ENCODE data around the gene FBXO5.

Gene FBXO5

GRCh38 chr6:152946995-152947394, 35.8 kb downstream of the FBXO5 start:
- DNase-seq: no peak

GRCh38 chr6:152946484-152946883, 36.4 kb downstream of the FBXO5 start:
- DNase-seq: no peak

DNA sequence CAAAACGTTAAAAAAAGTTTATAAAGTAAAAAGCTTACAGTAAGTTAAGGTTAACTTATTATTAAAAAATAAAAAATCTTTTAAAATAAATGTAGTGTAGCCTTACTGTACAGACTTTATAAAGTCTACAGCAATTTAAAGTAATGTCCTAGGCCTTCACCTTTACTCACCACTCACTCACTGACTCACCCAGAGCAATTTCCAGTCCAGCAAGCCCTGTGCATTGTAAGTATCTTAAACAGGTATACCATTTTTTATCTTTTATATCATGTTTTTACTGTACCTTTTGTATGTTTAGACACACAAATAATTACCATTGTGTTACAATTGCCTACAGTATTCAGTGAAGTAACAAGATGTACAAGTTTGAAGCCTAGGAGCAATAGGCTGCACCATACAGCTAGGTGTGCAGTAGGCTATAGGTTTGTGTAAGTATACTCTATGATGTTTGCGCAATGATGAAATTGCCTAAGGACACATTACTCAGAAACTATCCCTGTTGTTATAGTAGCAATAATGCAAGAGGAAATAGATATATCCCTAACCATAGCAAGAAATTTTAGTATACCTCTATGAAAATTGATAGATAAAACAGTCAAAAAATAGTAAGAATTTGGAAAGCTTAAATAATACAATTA, 39.5 kb downstream of the FBXO5 start:
- peak; percentile 6 for DNase-seq

DNA sequence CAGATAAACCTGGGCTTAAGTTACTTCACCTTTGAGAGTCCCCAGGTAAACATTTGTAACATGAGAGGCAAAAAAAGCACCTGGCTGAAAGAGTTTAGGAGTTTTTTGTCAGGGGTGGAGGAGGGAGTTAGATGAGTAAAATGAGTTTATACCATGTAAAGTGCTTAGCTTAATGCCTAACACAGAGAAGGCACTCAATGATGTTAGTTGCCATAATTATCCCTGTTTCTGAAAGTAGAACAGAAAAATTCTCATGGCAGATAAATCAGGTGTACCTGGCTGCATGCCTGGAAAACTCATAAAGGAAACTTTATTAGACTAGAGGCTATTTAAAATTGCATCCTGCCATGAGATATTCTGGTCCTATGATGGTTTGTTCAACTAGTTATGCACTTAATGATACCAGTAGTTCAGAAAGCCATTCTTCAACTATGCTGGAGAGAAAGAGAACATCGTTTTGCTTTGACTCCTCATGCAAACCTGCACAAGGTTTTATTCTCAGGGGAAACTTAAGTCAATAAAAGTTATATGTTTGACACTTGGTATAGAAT, 40.4 kb downstream of the FBXO5 start:
- DNase-seq: no peak

GRCh38 chr6:152941746-152942145, 41.1 kb downstream of the FBXO5 start:
- no peak for DNase-seq

GRCh38 chr6:152932865-152933264, 50.0 kb downstream of the FBXO5 start:
- no peak for DNase-seq

DNA sequence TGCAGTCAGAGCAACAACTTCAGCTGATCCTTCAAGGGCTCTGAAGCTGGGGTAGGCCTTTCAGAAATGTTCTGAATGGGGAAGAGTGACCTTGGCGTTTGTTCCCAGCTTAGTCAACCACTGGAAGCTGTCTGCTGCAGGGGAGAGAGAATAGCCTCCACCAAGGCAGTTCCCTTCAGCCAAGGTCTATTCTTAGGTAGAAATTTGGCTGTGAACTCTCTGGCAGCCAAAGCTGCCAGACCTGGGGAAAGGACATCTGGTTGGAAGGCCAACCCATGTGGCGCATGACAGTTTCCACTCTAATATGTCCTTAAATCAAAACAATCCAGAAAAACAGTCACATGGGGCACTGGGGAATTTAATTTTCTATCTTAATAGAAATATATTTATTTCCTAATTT, 60.1 kb downstream of the FBXO5 start:
- DNase-seq: no peak

Measured in MV-4-11 (cell line).